Bronchus fibroblast of lung (primary cell): Measurements from ENCODE around the gene KRTAP19-5. TPM values are rescaled to one million over a fixed set of nuclear protein-coding genes. Genes with fewer than 3 reads are reported as not detected.

Experiments used
- total RNA-seq: library from RNA; depleted of rRNA; stranded (reverse); fragments of >200 nt; gene quantifications from 2 replicates; pipeline ENCODE4 v1.2.3, GENCODE V29; 2015

The KRTAP19-5 gene
- not detected in 2 replicates for total RNA-seq

GRCh38 chr21:30502041-30502440, at the start of gene KRTAP19-5:
TSS of gene KRTAP19-5 (minus strand) at chr21:30502141. CDS start at chr21:30502090, 51 bp downstream.

GRCh38 chr21:30541764-30542163, 39.8 kb upstream of the KRTAP19-5 start, which contains the start of gene KRTAP19-6:
TSS of gene KRTAP19-6 (minus strand) at chr21:30541864. CDS start at chr21:30541833, 31 bp downstream.

GRCh38 chr21:30497065-30497464, 4.9 kb downstream of the KRTAP19-5 start, which contains the start of gene KRTAP19-4:
TSS of gene KRTAP19-4 (minus strand) at chr21:30497165. CDS start at chr21:30497110, 55 bp downstream.

GRCh38 chr21:30491963-30492428, 9.9 kb downstream of the KRTAP19-5 start, which contains the start of gene KRTAP19-3:
TSS of gene KRTAP19-3 (minus strand) at chr21:30492013. CDS start at chr21:30491957, 56 bp downstream.

GRCh38 chr21:30487336-30487735, 14.6 kb downstream of the KRTAP19-5 start, which contains the start of gene KRTAP19-2:
TSS of gene KRTAP19-2 (minus strand) at chr21:30487436. CDS start at chr21:30487348, 88 bp downstream.

GRCh38 chr21:30480145-30480544, 21.8 kb downstream of the KRTAP19-5 start, which contains the start of gene KRTAP19-1:
TSS of gene KRTAP19-1 (minus strand) at chr21:30480367. CDS start at chr21:30480317, 50 bp downstream.

Other genes with a start within 250 kb of the KRTAP19-5 start
- gene KRTAP24-1, start 219.2 kb downstream of the KRTAP19-5 start, total RNA-seq = not detected in 2 replicates
- gene KRTAP25-1, start 212.6 kb downstream of the KRTAP19-5 start, total RNA-seq = not detected in 2 replicates
- not detected in 2 replicates for gene KRTAP26-1, start 181.8 kb downstream of the KRTAP19-5 start, total RNA-seq
- not detected in 2 replicates for gene KRTAP27-1, start 164.4 kb downstream of the KRTAP19-5 start, total RNA-seq
- not detected in 2 replicates for gene KRTAP23-1, start 153.5 kb downstream of the KRTAP19-5 start, total RNA-seq
- gene KRTAP13-2, start 129.9 kb downstream of the KRTAP19-5 start, total RNA-seq = not detected in 2 replicates
- not detected in 2 replicates for gene KRTAP13-1, start 106.1 kb downstream of the KRTAP19-5 start, total RNA-seq
- not detected in 2 replicates for gene KRTAP13-3, start 76.2 kb downstream of the KRTAP19-5 start, total RNA-seq
- not detected in 2 replicates for gene KRTAP13-4, start 71.9 kb downstream of the KRTAP19-5 start, total RNA-seq
- not detected in 2 replicates for gene KRTAP15-1, start 61.9 kb downstream of the KRTAP19-5 start, total RNA-seq
- gene KRTAP19-1, start 21.8 kb downstream of the KRTAP19-5 start, total RNA-seq = not detected in 2 replicates
- not detected in 2 replicates for gene KRTAP19-2, start 14.7 kb downstream of the KRTAP19-5 start, total RNA-seq
- gene KRTAP19-3, start 10.1 kb downstream of the KRTAP19-5 start, total RNA-seq = not detected in 2 replicates
- gene KRTAP19-4, start 5.0 kb downstream of the KRTAP19-5 start, total RNA-seq = not detected in 2 replicates
- gene KRTAP19-6, start 39.7 kb upstream of the KRTAP19-5 start, total RNA-seq = not detected in 2 replicates
- not detected in 2 replicates for gene KRTAP19-7, start 59.2 kb upstream of the KRTAP19-5 start, total RNA-seq
- not detected in 2 replicates for gene KRTAP22-2, start 88.3 kb upstream of the KRTAP19-5 start, total RNA-seq
- gene KRTAP6-3, start 90.3 kb upstream of the KRTAP19-5 start, total RNA-seq = not detected in 2 replicates
- gene KRTAP6-2, start 96.8 kb upstream of the KRTAP19-5 start, total RNA-seq = not detected in 2 replicates
- not detected in 2 replicates for gene KRTAP22-1, start 98.9 kb upstream of the KRTAP19-5 start, total RNA-seq
- not detected in 2 replicates for gene KRTAP6-1, start 111.8 kb upstream of the KRTAP19-5 start, total RNA-seq
- not detected in 2 replicates for gene KRTAP20-1, start 114.3 kb upstream of the KRTAP19-5 start, total RNA-seq
- not detected in 2 replicates for gene KRTAP20-4, start 118.5 kb upstream of the KRTAP19-5 start, total RNA-seq
- not detected in 2 replicates for gene KRTAP20-2, start 133.1 kb upstream of the KRTAP19-5 start, total RNA-seq
- not detected in 2 replicates for gene KRTAP20-3, start 140.7 kb upstream of the KRTAP19-5 start, total RNA-seq
- gene KRTAP21-3, start 216.6 kb upstream of the KRTAP19-5 start, total RNA-seq = not detected in 2 replicates
- gene KRTAP21-2, start 245.1 kb upstream of the KRTAP19-5 start, total RNA-seq = not detected in 2 replicates